Heart left ventricle (tissue), 13 donors: ENCODE results near the gene PMPCB.

Experiments
- CTCF ChIP-seq, 12 donors: fragments of 200-600 bp; sonication (generic) in 4 of 12; IDR thresholded peaks; one replicate each; pipeline versions ENCODE4 v1.5.0 to v1.8.0; 2018 to 2022; ENCODE audit warnings: antibody characterized with exemption in 12 of 12, mild to moderate bottlenecking in 5 of 12
- POLR2A ChIP-seq, 2 donors: fragments of 450-650 bp; IDR thresholded peaks; one replicate each; pipeline ENCODE4 v1.6.1; 2017; ENCODE audit warnings: antibody characterized with exemption in 2 of 2, mild to moderate bottlenecking in 2 of 2, moderate library complexity in 2 of 2
- donor health status: ischemic (EF 13 %, LVEDD 7.1; RV severe dilation, severe dysfunction).
- donor health status: DM: no; HTN: yes; CAD: no.
- donor health status: DM: no; HTN: no; CAD: no.
- donor health status: ischemic (EF 25% LVEDD 6.9; RV normal size, moderate dysfunction).
- donor health status: ischemic (EF 25% LVEDD 5.7; RV mildly dilated, moderate dysfunction).
- donor health status: ischemic (EF 35%, LVEDD 5.7; RV mildly dilated, moderate dysfunction).
- donor health status: nonischemic (EF 11% LVEDD 7.7; RV severe dilation, severe dysfunction).
- donor health status: DM: yes; HTN: yes; CAD: no.
- donor health status: PGD.
- donor health status: ischemic (EF 29% LVEDD 5.4; RV normal size, mild dysfunction).
- donor health status: nonischemic (EF 23%, LVEDD 6.1; RV moderate dilation, normal function).

- TF ChIP-seq CTCF (IDR thresholded peaks at IDR 0.05) (no peak), POLR2A (IDR thresholded peaks at IDR 0.05) (no peak)
Observed at GRCh38 chr7:103297837-103298179, 573 bp downstream of the PMPCB start.
